ENCODE data around the gene MTMR10. TPM values are rescaled to one million over a fixed set of nuclear protein-coding genes. Genes with fewer than 3 reads are reported as not detected.

Gene MTMR10
- total RNA-seq, 1 experiment from 2014 or later, result 23.2 TPM

DNA sequence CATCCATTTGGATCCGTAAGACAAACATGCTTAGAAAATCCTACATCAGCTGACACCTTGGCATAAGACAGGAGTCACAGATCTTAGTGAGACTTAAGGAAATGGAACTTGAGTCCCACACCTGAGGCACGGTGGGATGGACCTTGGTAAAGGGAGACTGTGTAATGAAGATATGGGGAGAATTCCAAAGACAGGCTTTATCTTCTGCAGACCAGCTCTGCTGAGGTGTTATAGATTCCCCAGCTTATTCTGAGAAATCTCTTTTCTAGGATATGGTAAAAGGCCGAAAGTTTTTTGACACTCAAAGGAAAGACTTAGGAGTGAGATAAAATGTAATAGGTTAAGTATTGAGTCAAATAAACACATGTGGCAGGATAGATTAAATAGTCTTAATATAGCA is 8.3 kb upstream of the MTMR10 start:
- no peak for DNase-seq
- Mint-ChIP-seq H3K27me3 (ENCODE audit: low read depth) (no peaks in the 10 kb centered on the region), H3K9me3 (no peaks in the 10 kb centered on the region), H3K27ac (no peak overlapping the region), H3K4me3 (no peak overlapping the region), H3K4me1 (peaks cover 9 to 10% of the 10 kb centered on the region in 2 experiments), H3K36me3 (ENCODE audit: insufficient read depth in 1 of 3, low read depth in 3 of 3) (no peaks in the 10 kb centered on the region)
- Histone ChIP-seq H2BK20ac (ENCODE audit: low read depth, low read length, poor library complexity, severe bottlenecking) (no peak overlapping the region), H3K79me2 (ENCODE audit: insufficient read depth, low read length) (no peaks in the 10 kb centered on the region; the same call in 1 of the 2 replicates), H4K5ac (ENCODE audit: insufficient read length, low read depth, low read length) (no peak overlapping the region), H2AFZ (ENCODE audit: low read length) (no peak overlapping the region), H2BK120ac (ENCODE audit: low read depth, low read length, poor library complexity, severe bottlenecking) (no peak overlapping the region), H3K4ac (ENCODE audit: low read depth, low read length) (no peak overlapping the region), H3K27me3 (ENCODE audit: insufficient read depth, low read length) (no peaks in the 10 kb centered on the region), H2BK12ac (ENCODE audit: insufficient read length, low read depth, low read length) (no peak overlapping the region), H3K4me1 (ENCODE audit: insufficient read depth, low read length) (no peaks in the 10 kb centered on the region; the same call in 1 of the 2 replicates), H3K9ac (ENCODE audit: extremely low read depth, insufficient read length, low read length) (no peak overlapping the region), H4K20me1 (ENCODE audit: control insufficient read depth, insufficient read depth, insufficient read length) (no peaks in the 10 kb centered on the region), H2BK15ac (ENCODE audit: low read depth, low read length) (no peak overlapping the region), H3K79me1 (ENCODE audit: insufficient read depth, low read depth, low read length, poor library complexity, severe bottlenecking) (no peaks in the 10 kb centered on the region), H3K56ac (ENCODE audit: insufficient read length, low read depth, low read length) (no peak overlapping the region), H3K27ac (ENCODE audit: insufficient read length, low read depth, low read length) (no peak overlapping the region), H3K18ac (ENCODE audit: insufficient read length, low read depth, low read length) (no peak overlapping the region), H3K4me2 (ENCODE audit: insufficient read depth, insufficient read length, low read length) (no peak overlapping the region), H3T11ph (ENCODE audit: low read length) (no peak overlapping the region), H4K8ac (replicated peaks; ENCODE audit: insufficient read length, low read depth, low read length) (no peak overlapping the region), H4K91ac (ENCODE audit: insufficient read length, low read depth, low read length) (no peak overlapping the region), H2AK5ac (ENCODE audit: insufficient read length, low read length) (no peak overlapping the region), H3K23ac (ENCODE audit: insufficient read length, low read depth, low read length) (no peak overlapping the region), H3K23me2 (ENCODE audit: insufficient read length, low read depth, low read length, poor library complexity, severe bottlenecking) (no peaks in the 10 kb centered on the region), H2BK5ac (ENCODE audit: insufficient read length, low read length) (no peak overlapping the region), H3K9me3 (ENCODE audit: control insufficient read depth, low read depth, low read length) (no peaks in the 10 kb centered on the region), H3K14ac (ENCODE audit: insufficient read depth, low read length) (no peak overlapping the region)
- no CpG with 5 or more reads among the region's 3 CpGs for WGBS (ENCODE audit: extremely low coverage, insufficient read length, low lambda C conversion rate)
- TF ChIP-seq, protein P1, sequence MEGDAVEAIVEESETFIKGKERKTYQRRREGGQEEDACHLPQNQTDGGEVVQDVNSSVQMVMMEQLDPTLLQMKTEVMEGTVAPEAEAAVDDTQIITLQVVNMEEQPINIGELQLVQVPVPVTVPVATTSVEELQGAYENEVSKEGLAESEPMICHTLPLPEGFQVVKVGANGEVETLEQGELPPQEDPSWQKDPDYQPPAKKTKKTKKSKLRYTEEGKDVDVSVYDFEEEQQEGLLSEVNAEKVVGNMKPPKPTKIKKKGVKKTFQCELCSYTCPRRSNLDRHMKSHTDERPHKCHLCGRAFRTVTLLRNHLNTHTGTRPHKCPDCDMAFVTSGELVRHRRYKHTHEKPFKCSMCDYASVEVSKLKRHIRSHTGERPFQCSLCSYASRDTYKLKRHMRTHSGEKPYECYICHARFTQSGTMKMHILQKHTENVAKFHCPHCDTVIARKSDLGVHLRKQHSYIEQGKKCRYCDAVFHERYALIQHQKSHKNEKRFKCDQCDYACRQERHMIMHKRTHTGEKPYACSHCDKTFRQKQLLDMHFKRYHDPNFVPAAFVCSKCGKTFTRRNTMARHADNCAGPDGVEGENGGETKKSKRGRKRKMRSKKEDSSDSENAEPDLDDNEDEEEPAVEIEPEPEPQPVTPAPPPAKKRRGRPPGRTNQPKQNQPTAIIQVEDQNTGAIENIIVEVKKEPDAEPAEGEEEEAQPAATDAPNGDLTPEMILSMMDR (conservative IDR thresholded peaks at IDR 0.05), result no peak

Data from H9 (cell line).